HG03457 (cell line): ENCODE results near the gene CTU1.

Source experiments
- ATAC-seq: cut with Tn5 transposase; IDR thresholded peaks from one replicate; pipeline ENCODE4 v1.9.1; 2021; ENCODE audit warnings: moderate number of reproducible peaks; ENCODE audit not compliant: unreplicated experiment

The CTU1 gene

GRCh38 chr19:51084505-51084904 lies 23.7 kb downstream of the CTU1 start:
- no peak for ATAC-seq

- ATAC-seq, result no peak
Measured at GRCh38 chr19:51083783-51084182, 24.4 kb downstream of the CTU1 start.

GRCh38 chr19:51083181-51083580 lies 25.0 kb downstream of the CTU1 start:
- ATAC-seq, result no peak

GRCh38 chr19:51082611-51083010 lies 25.6 kb downstream of the CTU1 start, which contains the start of gene KLK14:
KLK14 (minus strand) TSS chr19:51082887; CDS start chr19:51082614, 273 bp downstream.
- ATAC-seq, result no peak

- ATAC-seq, result no peak
Measured at GRCh38 chr19:51081476-51081875, 26.7 kb downstream of the CTU1 start.

- ATAC-seq, result no peak
Measured at GRCh38 chr19:51079481-51080110, 28.6 kb downstream of the CTU1 start.

GRCh38 chr19:51078731-51079130 lies 29.5 kb downstream of the CTU1 start:
- ATAC-seq, result no peak

- no peak for ATAC-seq
Measured at GRCh38 chr19:51078104-51078503, 30.1 kb downstream of the CTU1 start.

GRCh38 chr19:51076631-51077213 lies 31.5 kb downstream of the CTU1 start:
- no peak for ATAC-seq

- no peak for ATAC-seq
Measured at GRCh38 chr19:51075998-51076397, 32.2 kb downstream of the CTU1 start.

- no peak for ATAC-seq
Measured at GRCh38 chr19:51071095-51071405, 37.2 kb downstream of the CTU1 start.

GRCh38 chr19:51070334-51071094 lies 37.7 kb downstream of the CTU1 start:
- no peak for ATAC-seq

- ATAC-seq, result no peak
Measured at GRCh38 chr19:51066393-51067186, 41.6 kb downstream of the CTU1 start.

- no peak for ATAC-seq
Measured at GRCh38 chr19:51065221-51065960, 42.8 kb downstream of the CTU1 start.

- no peak for ATAC-seq
Measured at GRCh38 chr19:51064534-51065220, 43.5 kb downstream of the CTU1 start, which contains the start of gene KLK13. KLK13 (minus strand) TSS chr19:51065092; CDS start chr19:51065067, 25 bp downstream.

- no peak for ATAC-seq
Measured at GRCh38 chr19:51063664-51064063, 44.5 kb downstream of the CTU1 start.

GRCh38 chr19:51060973-51061372 lies 47.2 kb downstream of the CTU1 start:
- ATAC-seq, result no peak

- no peak for ATAC-seq
Measured at GRCh38 chr19:51060336-51060735, 47.9 kb downstream of the CTU1 start.

- no peak for ATAC-seq
Measured at GRCh38 chr19:51059715-51060114, 48.5 kb downstream of the CTU1 start.

- ATAC-seq, result no peak
Measured at GRCh38 chr19:51055866-51056265, 52.3 kb downstream of the CTU1 start.
